Cardiac muscle cell (in vitro differentiated cells and primary cell): Measurements from ENCODE around the gene SMARCC1. TPM values are rescaled to one million over a fixed set of nuclear protein-coding genes. Genes with fewer than 3 reads are reported as not detected.

ENCODE experiments used
- DNase-seq, 2 donors: peaks; one replicate each; pipeline versions ENCODE4 v3.0.0 to v3.0.0-alpha.2; 2010 to 2017; ENCODE audit warnings: low read depth in 1 of 2, low spot score in 1 of 2
- H3K27ac ChIP-seq: fragments of 200-600 bp; sonication (generic); 2 replicates; pipeline ENCODE4 v1.5.1; 2016
- H3K27me3 ChIP-seq: fragments of 200-600 bp; sonication (generic); 2 replicates; pipeline ENCODE4 v1.6.0; 2016; ENCODE audit warnings: control low read depth
- H3K36me3 ChIP-seq: fragments of 200-600 bp; sonication (generic); 2 replicates; pipeline ENCODE4 v1.5.1; 2016; ENCODE audit warnings: control low read depth
- H3K4me1 ChIP-seq: fragments of 200-600 bp; sonication (generic); 2 replicates; pipeline ENCODE4 v1.8.1; 2017; ENCODE audit warnings: low read depth, mild to moderate bottlenecking, mixed run types
- H3K4me3 ChIP-seq: fragments of 200-600 bp; sonication (generic); 2 replicates; pipeline ENCODE4 v1.5.1; 2016; ENCODE audit warnings: mild to moderate bottlenecking
- H3K9me3 ChIP-seq: fragments of 200-600 bp; sonication (generic); 2 replicates; pipeline ENCODE4 v1.5.1; 2017; ENCODE audit warnings: low read depth, mild to moderate bottlenecking, control low read depth
- CTCF ChIP-seq: IDR thresholded peaks from 2 replicates; pipeline ENCODE4 v1.5.1; 2012; ENCODE audit warnings: low read depth, mild to moderate bottlenecking, low read length
- polyA plus RNA-seq: library from polyadenylated mRNA; unstranded; fragments of >200 nt; fragmentation: Nextera tagmentation; extraction: Ambion mirVana; gene quantifications from 2 replicates; pipeline ENCODE4 v1.2.1, GENCODE V29; 2016
- total RNA-seq: library from RNA; depleted of rRNA; stranded (reverse); fragments of >200 nt; gene quantifications from 2 replicates; pipeline ENCODE4 v1.2.3, GENCODE V29; 2016

SMARCC1 gene
- total and polyA plus RNA-seq, 2 experiments from 2014 or later = 86.9 to 109 TPM

GRCh38 chr3:47794544-47794943, 12.9 kb upstream of the SMARCC1 start:
- no peaks in the 10 kb centered on the region for H3K36me3 ChIP-seq
- no peak for TF ChIP-seq CTCF

GRCh38 chr3:47792699-47793098, 11.0 kb upstream of the SMARCC1 start:
- H3K9me3 ChIP-seq = no peaks in the 10 kb centered on the region
- H3K4me3 ChIP-seq = no peak overlapping the region
- H3K27ac ChIP-seq = no peak overlapping the region
- H3K27me3 ChIP-seq = no peaks in the 10 kb centered on the region
- no peak for TF ChIP-seq CTCF
- no peaks in the 10 kb centered on the region for H3K4me1 ChIP-seq
- no peaks in the 10 kb centered on the region for H3K36me3 ChIP-seq
- no peak for DNase-seq

More at GRCh38 chr3:47794544-47794943, 12.9 kb upstream of the SMARCC1 start:
- H3K4me1 ChIP-seq = no peaks in the 10 kb centered on the region
- no peak overlapping the region for H3K27ac ChIP-seq
- no peak overlapping the region for H3K4me3 ChIP-seq
- H3K27me3 ChIP-seq = no peaks in the 10 kb centered on the region
- no peak for DNase-seq
- no peaks in the 10 kb centered on the region for H3K9me3 ChIP-seq

DNA sequence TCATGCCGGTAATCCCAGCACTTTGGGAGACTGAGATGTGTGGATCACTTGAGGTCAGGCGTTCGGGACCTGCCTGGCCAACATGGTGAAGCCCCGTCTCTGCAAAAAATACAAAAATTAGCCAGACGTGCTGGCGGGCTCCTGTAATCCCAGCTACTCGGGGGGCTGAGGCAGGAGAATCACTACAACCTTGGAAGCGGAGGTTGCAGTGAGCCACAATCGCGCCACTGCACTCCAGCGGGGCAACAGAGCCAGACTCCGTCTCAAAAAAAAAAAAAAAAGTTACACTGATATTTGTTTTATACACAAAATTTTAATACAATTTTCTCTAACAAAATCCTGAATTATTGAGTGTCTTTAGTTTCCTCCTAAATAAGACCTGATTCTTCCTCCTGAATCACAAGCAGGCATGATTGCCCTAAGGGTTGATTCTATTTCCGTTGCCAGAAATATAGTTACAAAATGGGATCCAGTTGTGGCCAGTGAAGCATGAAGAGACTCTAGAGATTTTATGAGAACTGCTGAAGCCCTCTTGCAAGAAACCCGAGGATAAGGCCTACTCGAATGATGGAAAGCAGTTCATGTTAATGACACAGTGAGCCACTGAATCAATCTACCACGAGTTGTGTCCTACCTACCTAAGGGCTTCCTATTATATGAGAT, 9.6 kb upstream of the SMARCC1 start:
- no peaks in the 10 kb centered on the region for H3K27me3 ChIP-seq
- no peaks in the 10 kb centered on the region for H3K9me3 ChIP-seq
- H3K27ac ChIP-seq = no peak overlapping the region
- no peak overlapping the region for H3K4me3 ChIP-seq
- DNase-seq = no peak
- no peak for TF ChIP-seq CTCF
- H3K4me1 ChIP-seq = no peaks in the 10 kb centered on the region
- H3K36me3 ChIP-seq = no peaks in the 10 kb centered on the region

GRCh38 chr3:47783673-47784072, 2.0 kb upstream of the SMARCC1 start:
- Histone ChIP-seq H3K27ac (no peak overlapping the region), H3K9me3 (no peaks in the 10 kb centered on the region), H3K36me3 (no peaks in the 10 kb centered on the region), H3K27me3 (no peaks in the 10 kb centered on the region), H3K4me1 (peaks cover 16% of the 10 kb centered on the region), H3K4me3 (no peak overlapping the region)
- no peak for DNase-seq
- no peak for TF ChIP-seq CTCF

- H3K9me3 ChIP-seq = no peaks in the 10 kb centered on the region
- no peaks in the 10 kb centered on the region for H3K36me3 ChIP-seq
- peak overlapping the region; percentile 70 for H3K4me3 ChIP-seq
- H3K27me3 ChIP-seq = no peaks in the 10 kb centered on the region
- DNase-seq = no peak
- H3K27ac ChIP-seq = peak overlapping the region; percentile 98
- no peak for TF ChIP-seq CTCF
- H3K4me1 ChIP-seq = peaks cover 16% of the 10 kb centered on the region
These were observed 984 bp upstream of the SMARCC1 start for GRCh38 chr3:47782446-47783308.
